Raji (cell line): Measurements from ENCODE around the gene ARID1A.

Experiments
- POLR2A ChIP-seq: IDR thresholded peaks from 2 replicates; pipeline ENCODE4 v1.6.1; 2011; ENCODE audit warnings: low read depth, low read length, control low read depth; ENCODE audit not compliant: insufficient read depth

The ARID1A gene

GRCh38 chr1:26768755-26769154 is 72.9 kb downstream of the ARID1A start:
- TF ChIP-seq POLR2A: no peak

- no peak for TF ChIP-seq POLR2A
Measured at GRCh38 chr1:26771285-26771642, 75.4 kb downstream of the ARID1A start.

- TF ChIP-seq POLR2A: no peak
Measured at GRCh38 chr1:26771643-26772321, 76.0 kb downstream of the ARID1A start.

- TF ChIP-seq POLR2A: no peak
Measured at GRCh38 chr1:26772687-26773086, 76.9 kb downstream of the ARID1A start.

GRCh38 chr1:26774462-26774861 is 78.6 kb downstream of the ARID1A start:
- TF ChIP-seq POLR2A: no peak

GRCh38 chr1:26775666-26776065 is 79.9 kb downstream of the ARID1A start:
- TF ChIP-seq POLR2A: no peak

GRCh38 chr1:26779098-26779668 is 83.4 kb downstream of the ARID1A start:
- no peak for TF ChIP-seq POLR2A

- no peak for TF ChIP-seq POLR2A
Measured at GRCh38 chr1:26780344-26780957, 84.6 kb downstream of the ARID1A start.

- TF ChIP-seq POLR2A: no peak
Measured at GRCh38 chr1:26781206-26781825, 85.5 kb downstream of the ARID1A start.

GRCh38 chr1:26782521-26783212 is 86.9 kb downstream of the ARID1A start:
- no peak for TF ChIP-seq POLR2A

- TF ChIP-seq POLR2A: no peak
Measured at GRCh38 chr1:26783646-26784022, 87.8 kb downstream of the ARID1A start.

- no peak for TF ChIP-seq POLR2A
Measured at GRCh38 chr1:26784023-26784871, 88.4 kb downstream of the ARID1A start.

- no peak for TF ChIP-seq POLR2A
Measured at GRCh38 chr1:26784886-26785285, 89.1 kb downstream of the ARID1A start.

GRCh38 chr1:26785611-26786436 is 90.0 kb downstream of the ARID1A start:
- no peak for TF ChIP-seq POLR2A
